PC-9 (cell line): ENCODE data around the gene PPP2CA. TPM values are rescaled to one million over a fixed set of nuclear protein-coding genes. Genes with fewer than 3 reads are reported as not detected.
A peak's percentile ranks its signal among the peaks of the same experiment; 100 is the strongest.

Experiments used
- BruUV-seq: library from RNA; stranded (reverse); fragments of 400-500 nt; replicated peaks from 2 replicates; lab custom pipeline; 2021; lab: Mats Ljungman, UMichigan
- CTCF ChIA-PET: fragments of 300-600 bp; sonication (Branson Sonifier 250); formaldehyde crosslinking; loops from one replicate; lab custom pipeline; 2022; ENCODE audit warnings: antibody characterized with exemption; lab: Charles Lee
- POLR2A ChIA-PET: fragments of 300-600 bp; sonication (Branson Sonifier 250); formaldehyde crosslinking; loops from one replicate; lab custom pipeline; 2022; ENCODE audit warnings: antibody characterized with exemption; ENCODE audit not compliant: unreplicated experiment; lab: Charles Lee
- DNase-seq, 2 experiments: peaks; one replicate each; pipeline versions ENCODE4 v3.0.0 to v3.0.0-alpha.2; 2015 to 2022; ENCODE audit warnings: mixed read lengths in 1 of 2
- H2AFZ ChIP-seq: fragments of 200-600 bp; sonication (generic); 2 replicates; pipeline ENCODE4 v1.8.1; 2017; ENCODE audit warnings: antibody characterized with exemption
- H3F3A ChIP-seq: fragments of 200-600 bp; sonication (generic); 2 replicates; pipeline ENCODE4 v1.8.1; 2017; ENCODE audit warnings: antibody characterized with exemption, mild to moderate bottlenecking, low read depth; ENCODE audit not compliant: insufficient read depth
- H3K27ac ChIP-seq: fragments of 200-600 bp; sonication (generic); 2 replicates; pipeline ENCODE4 v1.6.1; 2016; ENCODE audit warnings: mixed run types
- H3K27me3 ChIP-seq: fragments of 200-600 bp; sonication (generic); 2 replicates; pipeline ENCODE4 v1.6.1; 2016; ENCODE audit warnings: low read depth, mixed run types; ENCODE audit not compliant: insufficient read depth
- H3K36me3 ChIP-seq: fragments of 200-600 bp; sonication (generic); 2 replicates; pipeline ENCODE4 v1.6.1; 2016; ENCODE audit warnings: low read depth, mixed run types
- H3K4me1 ChIP-seq: fragments of 200-600 bp; sonication (generic); replicated peaks from 2 replicates; pipeline ENCODE4 v1.6.1; 2016; ENCODE audit warnings: mixed run types; ENCODE audit not compliant: insufficient read depth
- H3K4me2 ChIP-seq: fragments of 200-600 bp; sonication (generic); 2 replicates; pipeline ENCODE4 v1.6.1; 2017; ENCODE audit warnings: mixed run types
- H3K4me3 ChIP-seq: fragments of 200-600 bp; sonication (generic); 2 replicates; pipeline ENCODE4 v1.6.1; 2016; ENCODE audit warnings: mixed run types
- H3K79me2 ChIP-seq: fragments of 200-600 bp; sonication (generic); 2 replicates; pipeline ENCODE4 v1.6.1; 2017; ENCODE audit warnings: low read depth, mixed run types
- H3K9me2 ChIP-seq: fragments of 200-600 bp; sonication (generic); 2 replicates; pipeline ENCODE4 v1.8.1; 2017; ENCODE audit warnings: mild to moderate bottlenecking; ENCODE audit not compliant: insufficient read depth
- H3K9me3 ChIP-seq: fragments of 200-600 bp; sonication (generic); 2 replicates; pipeline ENCODE4 v1.8.1; 2016; ENCODE audit warnings: low read depth; ENCODE audit not compliant: insufficient read depth
- H4K20me1 ChIP-seq: fragments of 200-600 bp; sonication (generic); 2 replicates; pipeline ENCODE4 v1.8.1; 2017; ENCODE audit not compliant: insufficient read depth
- EZH2 ChIP-seq: fragments of 200-600 bp; sonication (generic); IDR thresholded peaks from 2 replicates; pipeline ENCODE4 v1.8.0; 2017; ENCODE audit warnings: antibody characterized with exemption, low read depth
- intact Hi-C: fragments of 100-400 bp; cut with micrococcal nuclease; formaldehyde crosslinking; loops from one replicate; pipeline ENCODE4 v1.10.0; 2022; ENCODE audit not compliant: unreplicated experiment
- total RNA-seq: library from RNA; stranded (reverse); gene quantifications from 2 replicates; pipeline ENCODE4 v1.2.3, GENCODE V29; 2021
- TF ChIP-seq, protein P1 (sequence below): fragments of 200-600 bp; sonication (generic); conservative IDR thresholded peaks from 2 replicates; pipeline ENCODE4 v1.6.1; 2017; ENCODE audit warnings: mixed run types, antibody characterized with exemption, mild to moderate bottlenecking, moderate library complexity

Gene PPP2CA
- total RNA-seq, 1 experiment from 2014 or later: 149 TPM

- H3F3A ChIP-seq: peaks cover 43% of the 10 kb centered on the region
- peak in 1 of 2 experiments; percentile 7 for DNase-seq
- peak overlapping the region; percentile 92 for H3K4me2 ChIP-seq
Measured at GRCh38 chr5:134175921-134176510, 49.9 kb downstream of the PPP2CA start.

GRCh38 chr5:134174841-134175839, 50.7 kb downstream of the PPP2CA start:
- Histone ChIP-seq H3K4me2 (peak overlapping the region; percentile 92), H3K27me3 (no peaks in the 10 kb centered on the region), H3K79me2 (peaks cover 66% of the 10 kb centered on the region), H3K36me3 (peaks cover 25% of the 10 kb centered on the region), H3F3A (peaks cover 43% of the 10 kb centered on the region), H3K9me2 (no peaks in the 10 kb centered on the region), H3K4me1 (peaks cover 23% of the 10 kb centered on the region), H3K9me3 (no peaks in the 10 kb centered on the region), H3K27ac (peak overlapping the region; percentile 93), H4K20me1 (peaks cover 52% of the 10 kb centered on the region), H3K4me3 (peak overlapping the region; percentile 93), H2AFZ (no peak overlapping the region)
- BruUV-seq: no TSS peak
- CTCF ChIA-PET: no interaction called here
- POLR2A ChIA-PET: interaction anchor here (0.6 kb wide), 1 partner anchor 979 kb away, joined by 9 read pairs; no protein-coding TSS in a partner anchor
- intact Hi-C loops: loop anchor here (5.0 kb wide), 4 partner anchors 52 to 562 kb away; partner anchors contain the start of genes CAMLG and PPP2CA
- TF ChIP-seq EZH2: no peak
- TF ChIP-seq, protein P1, sequence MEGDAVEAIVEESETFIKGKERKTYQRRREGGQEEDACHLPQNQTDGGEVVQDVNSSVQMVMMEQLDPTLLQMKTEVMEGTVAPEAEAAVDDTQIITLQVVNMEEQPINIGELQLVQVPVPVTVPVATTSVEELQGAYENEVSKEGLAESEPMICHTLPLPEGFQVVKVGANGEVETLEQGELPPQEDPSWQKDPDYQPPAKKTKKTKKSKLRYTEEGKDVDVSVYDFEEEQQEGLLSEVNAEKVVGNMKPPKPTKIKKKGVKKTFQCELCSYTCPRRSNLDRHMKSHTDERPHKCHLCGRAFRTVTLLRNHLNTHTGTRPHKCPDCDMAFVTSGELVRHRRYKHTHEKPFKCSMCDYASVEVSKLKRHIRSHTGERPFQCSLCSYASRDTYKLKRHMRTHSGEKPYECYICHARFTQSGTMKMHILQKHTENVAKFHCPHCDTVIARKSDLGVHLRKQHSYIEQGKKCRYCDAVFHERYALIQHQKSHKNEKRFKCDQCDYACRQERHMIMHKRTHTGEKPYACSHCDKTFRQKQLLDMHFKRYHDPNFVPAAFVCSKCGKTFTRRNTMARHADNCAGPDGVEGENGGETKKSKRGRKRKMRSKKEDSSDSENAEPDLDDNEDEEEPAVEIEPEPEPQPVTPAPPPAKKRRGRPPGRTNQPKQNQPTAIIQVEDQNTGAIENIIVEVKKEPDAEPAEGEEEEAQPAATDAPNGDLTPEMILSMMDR: no peak
- peak; percentile 8 to 59 for DNase-seq

More at GRCh38 chr5:134175921-134176510, 49.9 kb downstream of the PPP2CA start:
- TSS peak; percentile 38 for BruUV-seq
- Histone ChIP-seq H3K79me2 (peaks cover 57% of the 10 kb centered on the region), H2AFZ (peak overlapping the region; percentile 79), H3K4me1 (peaks cover 23% of the 10 kb centered on the region), H3K27me3 (no peaks in the 10 kb centered on the region), H3K9me3 (no peaks in the 10 kb centered on the region), H3K27ac (peak overlapping the region; percentile 93), H3K9me2 (no peaks in the 10 kb centered on the region), H3K4me3 (peak overlapping the region; percentile 93), H4K20me1 (peaks cover 47% of the 10 kb centered on the region), H3K36me3 (peaks cover 16% of the 10 kb centered on the region)
- intact Hi-C loops: loop anchor here (5.0 kb wide), 4 partner anchors 51 to 561 kb away; partner anchors contain the start of genes CAMLG and PPP2CA
- TF ChIP-seq EZH2: no peak
- TF ChIP-seq, protein P1: no peak
- CTCF ChIA-PET: no interaction called here
- POLR2A ChIA-PET: interaction anchor here (0.6 kb wide), 2 partner anchors 125 to 979 kb away, joined by 3 to 9 read pairs; no protein-coding TSS in a partner anchor

GRCh38 chr5:134171972-134172371, 53.9 kb downstream of the PPP2CA start:
- no TSS peak for BruUV-seq
- intact Hi-C loops: no loop called here
- peaks cover 40% of the 10 kb centered on the region for H3F3A ChIP-seq
- H4K20me1 ChIP-seq: peaks cover 71% of the 10 kb centered on the region
- POLR2A ChIA-PET: interaction anchor here (0.7 kb wide), 1 partner anchor 26 kb away, joined by 11 read pairs; no protein-coding TSS in a partner anchor
- no peak overlapping the region for H3K4me3 ChIP-seq
- H3K9me2 ChIP-seq: no peaks in the 10 kb centered on the region
- H3K79me2 ChIP-seq: peaks cover 98% of the 10 kb centered on the region
- no peaks in the 10 kb centered on the region for H3K27me3 ChIP-seq
- H3K27ac ChIP-seq: no peak overlapping the region
- H3K36me3 ChIP-seq: peaks cover 46% of the 10 kb centered on the region
- H2AFZ ChIP-seq: no peak overlapping the region
- CTCF ChIA-PET: interaction anchor here (0.6 kb wide), 1 partner anchor 12 kb away, joined by 3 read pairs; no protein-coding TSS in a partner anchor
- no peaks in the 10 kb centered on the region for H3K9me3 ChIP-seq
- TF ChIP-seq, protein P1: no peak
- no peak for TF ChIP-seq EZH2
- peaks cover 14% of the 10 kb centered on the region for H3K4me1 ChIP-seq
- DNase-seq: no peak
- H3K4me2 ChIP-seq: no peak overlapping the region
